SU-DHL-6 (cell line): ENCODE results near the gene KHK.

Source experiments
- EZH2phosphoT487 ChIP-seq: fragments of 200-600 bp; sonication (generic), shearing (Covaris generic); conservative IDR thresholded peaks from 2 replicates; pipeline ENCODE4 v1.6.1; 2018; ENCODE audit warnings: mild to moderate bottlenecking, antibody characterized with exemption, low read length, moderate library complexity, mixed read lengths
- TF ChIP-seq, protein P1 (sequence below): fragments of 200-600 bp; sonication (generic); IDR thresholded peaks from one replicate; pipeline ENCODE4 v1.5.1; 2017; ENCODE audit warnings: antibody characterized with exemption, mild to moderate bottlenecking, low read length, moderate library complexity; ENCODE audit not compliant: insufficient read depth, poor library complexity, severe bottlenecking

DNA sequence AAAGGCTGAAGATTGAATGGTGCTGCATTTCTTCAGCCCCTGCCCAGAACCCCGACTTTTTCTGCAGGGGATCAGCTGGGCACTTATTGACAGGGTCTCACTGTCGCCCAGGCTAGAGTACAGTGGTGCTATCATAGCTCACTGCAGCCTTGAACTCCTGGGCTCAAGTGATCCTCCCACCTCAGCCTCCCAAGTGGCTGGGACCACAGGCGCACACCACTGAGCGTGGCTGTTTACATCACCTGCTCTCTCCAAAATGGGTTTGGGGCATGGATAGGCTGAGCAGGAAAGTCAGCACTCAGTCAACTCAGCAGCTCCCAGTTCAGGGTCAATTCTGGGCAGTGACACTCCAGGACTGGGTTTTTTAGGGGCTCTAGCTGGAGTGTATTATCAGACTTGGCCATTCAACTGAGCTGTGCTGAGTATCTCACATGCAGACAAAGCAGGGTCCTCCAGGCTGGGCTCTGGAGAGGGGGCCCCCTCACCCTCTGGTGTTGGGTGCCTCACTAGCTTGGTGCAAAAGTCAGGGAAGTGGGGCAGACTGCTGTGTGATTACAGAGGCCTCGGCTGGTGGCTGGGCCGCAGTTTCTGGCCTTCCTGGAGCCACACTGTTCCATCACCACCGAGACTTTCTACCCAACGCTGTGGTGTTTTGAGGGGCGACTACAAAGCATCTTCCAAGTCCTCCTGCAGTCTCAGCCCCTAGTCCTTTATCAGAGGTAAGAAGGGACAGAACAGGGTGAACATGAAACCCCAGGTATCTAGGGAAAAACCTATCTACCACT is 41.5 kb downstream of the KHK start:
- TF ChIP-seq, protein P1, sequence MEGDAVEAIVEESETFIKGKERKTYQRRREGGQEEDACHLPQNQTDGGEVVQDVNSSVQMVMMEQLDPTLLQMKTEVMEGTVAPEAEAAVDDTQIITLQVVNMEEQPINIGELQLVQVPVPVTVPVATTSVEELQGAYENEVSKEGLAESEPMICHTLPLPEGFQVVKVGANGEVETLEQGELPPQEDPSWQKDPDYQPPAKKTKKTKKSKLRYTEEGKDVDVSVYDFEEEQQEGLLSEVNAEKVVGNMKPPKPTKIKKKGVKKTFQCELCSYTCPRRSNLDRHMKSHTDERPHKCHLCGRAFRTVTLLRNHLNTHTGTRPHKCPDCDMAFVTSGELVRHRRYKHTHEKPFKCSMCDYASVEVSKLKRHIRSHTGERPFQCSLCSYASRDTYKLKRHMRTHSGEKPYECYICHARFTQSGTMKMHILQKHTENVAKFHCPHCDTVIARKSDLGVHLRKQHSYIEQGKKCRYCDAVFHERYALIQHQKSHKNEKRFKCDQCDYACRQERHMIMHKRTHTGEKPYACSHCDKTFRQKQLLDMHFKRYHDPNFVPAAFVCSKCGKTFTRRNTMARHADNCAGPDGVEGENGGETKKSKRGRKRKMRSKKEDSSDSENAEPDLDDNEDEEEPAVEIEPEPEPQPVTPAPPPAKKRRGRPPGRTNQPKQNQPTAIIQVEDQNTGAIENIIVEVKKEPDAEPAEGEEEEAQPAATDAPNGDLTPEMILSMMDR, result no peak
- TF ChIP-seq EZH2phosphoT487, result no peak
